B cell (primary cell): ENCODE data around the gene GAP43. TPM values are rescaled to one million over a fixed set of nuclear protein-coding genes. Genes with fewer than 3 reads are reported as not detected.

Experiments
- ATAC-seq: fragments of 200-7000 bp; cut with Tn5 transposase; one replicate; pipeline ENCODE4 v1.10.0; 2021; ENCODE audit warnings: low read depth, mild to moderate bottlenecking, moderate number of reproducible peaks, moderate library complexity
- CTCF ChIA-PET: fragments of 350-600 bp; sonication (Branson Sonifier 250); formaldehyde crosslinking; loops from one replicate; lab custom pipeline; 2021; ENCODE audit warnings: antibody characterized with exemption, inconsistent platforms; lab: Charles Lee
- POLR2A ChIA-PET: fragments of 350-600 bp; sonication (Branson Sonifier 250); formaldehyde crosslinking; loops from one replicate; lab custom pipeline; 2021; ENCODE audit warnings: antibody characterized with exemption; lab: Charles Lee
- DNase-seq: peaks from one replicate; pipeline ENCODE4 v3.0.0; 2013
- H2AFZ ChIP-seq: 2 replicates; pipeline ENCODE4 v1.6.1; 2012; ENCODE audit warnings: mild to moderate bottlenecking, low read depth, low read length; ENCODE audit not compliant: insufficient read depth, poor library complexity, severe bottlenecking
- H3K27ac ChIP-seq, 2 donors: 1 replicate in 1 of 2; 2 replicates in 1 of 2; pipeline ENCODE4 v1.5.1; 2012 to 2013; ENCODE audit warnings: low read length in 2 of 2, mild to moderate bottlenecking in 2 of 2, moderate library complexity in 1 of 2
- H3K27me3 ChIP-seq, 4 experiments: fragments of 200-600 bp in 1 of 4; sonication (generic) in 1 of 4; replicated peaks in 1 of 4; 1 replicate in 2 of 4; 2 replicates in 2 of 4; pipeline versions ENCODE4 v1.6.1 to v1.7.0; 2013 to 2016; ENCODE audit warnings: low read length in 3 of 4, mild to moderate bottlenecking in 2 of 4, mixed read lengths in 1 of 4, moderate library complexity in 1 of 4; ENCODE audit not compliant: insufficient read depth in 4 of 4, control insufficient read depth in 3 of 4; ENCODE audit errors: control extremely low read depth in 1 of 4
- H3K36me3 ChIP-seq, 2 experiments: replicated peaks in 1 of 2; 1 replicate in 1 of 2; 2 replicates in 1 of 2; pipeline versions ENCODE4 v1.6.1 to v1.7.1; 2013; ENCODE audit warnings: low read length in 1 of 2; ENCODE audit not compliant: insufficient read depth in 2 of 2, control insufficient read depth in 1 of 2; ENCODE audit errors: control extremely low read depth in 1 of 2, extremely low read depth in 1 of 2
- H3K4me1 ChIP-seq, 2 donors: fragments of 200-600 bp in 1 of 2; sonication (generic) in 1 of 2; 1 replicate in 1 of 2; 2 replicates in 1 of 2; pipeline versions ENCODE4 v1.5.1 to v1.6.1; 2013 to 2017; ENCODE audit warnings: low read length in 2 of 2; ENCODE audit not compliant: control insufficient read depth in 2 of 2, insufficient read depth in 2 of 2
- H3K4me2 ChIP-seq: replicated peaks from 2 replicates; pipeline ENCODE3; 2012; ENCODE audit warnings: mild to moderate bottlenecking, low read depth, low read length; ENCODE audit not compliant: poor library complexity, severe bottlenecking
- H3K4me3 ChIP-seq, 5 experiments: fragments of 200-600 bp in 1 of 5; sonication (generic) in 1 of 5; 1 replicate in 3 of 5; 2 replicates in 2 of 5; pipeline versions ENCODE4 v1.5.1 to v1.7.0; 2011 to 2016; ENCODE audit warnings: low read length in 4 of 5, mild to moderate bottlenecking in 4 of 5, low read depth in 2 of 5, control low read depth in 1 of 5, moderate library complexity in 1 of 5; ENCODE audit not compliant: insufficient read depth in 1 of 5; ENCODE audit errors: control extremely low read depth in 1 of 5, extremely low read depth in 1 of 5
- H3K79me2 ChIP-seq: fragments of 200-600 bp; sonication (generic); one replicate; pipeline ENCODE4 v1.6.0; 2016; ENCODE audit warnings: low read length; ENCODE audit not compliant: control insufficient read depth, insufficient read depth
- H3K9ac ChIP-seq: fragments of 200-600 bp; sonication (generic); 2 replicates; pipeline ENCODE4 v1.6.1; 2017; ENCODE audit warnings: mild to moderate bottlenecking, low read length, moderate library complexity
- H3K9me3 ChIP-seq, 3 donors: one replicate each; pipeline versions ENCODE4 v1.6.1 to v1.7.1; 2013; ENCODE audit warnings: low read length in 2 of 3; ENCODE audit not compliant: control insufficient read depth in 2 of 3, insufficient read depth in 1 of 3; ENCODE audit errors: control extremely low read depth in 1 of 3
- H4K20me1 ChIP-seq: 2 replicates; pipeline ENCODE4 v1.6.0; 2012; ENCODE audit warnings: mild to moderate bottlenecking, low read length; ENCODE audit not compliant: insufficient read depth, control insufficient read depth, poor library complexity, severe bottlenecking
- H3K27ac Mint-ChIP-seq: one replicate; pipeline ENCODE4 v1.8.0; 2021; ENCODE audit warnings: mixed read lengths
- H3K27me3 Mint-ChIP-seq: one replicate; pipeline ENCODE4 v1.8.0; 2021; ENCODE audit warnings: mixed read lengths
- H3K4me1 Mint-ChIP-seq: one replicate; pipeline ENCODE4 v1.8.0; 2021; ENCODE audit warnings: mixed read lengths
- H3K4me3 Mint-ChIP-seq: one replicate; pipeline ENCODE4 v1.8.0; 2021; ENCODE audit warnings: mixed read lengths
- H3K9me3 Mint-ChIP-seq: one replicate; pipeline ENCODE4 v1.8.0; 2022; ENCODE audit warnings: mixed read lengths; ENCODE audit not compliant: insufficient read depth
- EZH2 ChIP-seq: IDR thresholded peaks from 2 replicates; pipeline ENCODE4 v1.6.1; 2012; ENCODE audit warnings: borderline replicate concordance, low read depth, mild to moderate bottlenecking, moderate library complexity, low read length; ENCODE audit not compliant: insufficient read depth, poor library complexity, severe bottlenecking
- whole genome bisulfite sequencing: methylation state at CpG from one replicate; pipeline ENCODE4 v1.1.5; 2013; ENCODE audit warnings: missing lambda C conversion rate; ENCODE audit not compliant: insufficient coverage; 5-methylcytosine and 5-hydroxymethylcytosine counted together
- intact Hi-C: fragments of 100-400 bp; cut with micrococcal nuclease; formaldehyde crosslinking; loops from one replicate; pipeline ENCODE4 v1.10.0; 2022
- polyA plus RNA-seq: library from polyadenylated mRNA; depleted of rRNA; stranded (reverse); fragments of >200 nt; gene quantifications from 2 replicates; pipeline ENCODE4 v1.2.3, GENCODE V29; 2012
- total RNA-seq, 2 donors: library from RNA; stranded (reverse); fragments of 120-200 nt in 1 of 2; gene quantifications; 1 replicate in 1 of 2; 2 replicates in 1 of 2; pipeline versions ENCODE4 v1.2.3 to v1.2.4, GENCODE V29; 2013 to 2022
- TF ChIP-seq, protein P1 (sequence below): fragments of 200-600 bp; IDR thresholded peaks from one replicate; pipeline ENCODE4 v1.8.0; 2022; ENCODE audit warnings: antibody characterized with exemption, mild to moderate bottlenecking

The GAP43 gene
- total and polyA plus RNA-seq, 2 donors (not counting 1 experiment from before 2014, with no cell fraction given), result 0.04 TPM; not detected in 1

DNA sequence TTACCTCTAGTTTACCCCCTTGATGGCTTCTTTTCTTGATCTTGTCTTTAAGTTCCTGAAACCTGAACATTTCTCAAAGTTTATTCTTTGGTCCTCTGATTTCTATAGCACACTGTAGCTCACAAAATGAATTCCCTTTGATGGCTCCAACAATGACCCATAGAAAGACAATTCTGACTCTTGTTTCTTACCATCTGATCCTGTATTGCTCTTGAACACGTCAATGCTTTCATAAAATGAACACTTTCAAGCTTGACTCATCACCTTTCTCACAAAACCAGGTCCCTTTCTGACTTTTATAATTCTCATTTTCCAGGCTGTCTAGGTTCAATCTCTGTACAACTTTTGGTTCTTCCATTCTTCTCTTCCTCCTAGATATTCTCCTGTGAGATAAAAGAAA is 5.7 kb upstream of the GAP43 start:
- Mint-ChIP-seq H3K9me3 (no peaks in the 10 kb centered on the region), H3K27me3 (peaks cover 4% of the 10 kb centered on the region), H3K4me1 (no peaks in the 10 kb centered on the region), H3K27ac (no peak overlapping the region), H3K4me3 (no peak overlapping the region)
- no peak overlapping the region for H2AFZ ChIP-seq
- ATAC-seq, result no peak
- no peak overlapping the region for H3K9ac ChIP-seq
- H3K4me2 ChIP-seq, result no peak overlapping the region
- intact Hi-C loops, result loop anchor here (1.0 kb wide), 1 partner anchor 12 kb away; no protein-coding TSS in a partner anchor
- no peaks in the 10 kb centered on the region for H3K79me2 ChIP-seq
- 100% methylated on average over 1 of the region's 1 CpG for WGBS
- H3K27me3 ChIP-seq, result no peaks in the 10 kb centered on the region
- H3K4me3 ChIP-seq, result no peak overlapping the region
- H3K27ac ChIP-seq, result no peak overlapping the region
- no peaks in the 10 kb centered on the region for H4K20me1 ChIP-seq
- TF ChIP-seq, protein P1, sequence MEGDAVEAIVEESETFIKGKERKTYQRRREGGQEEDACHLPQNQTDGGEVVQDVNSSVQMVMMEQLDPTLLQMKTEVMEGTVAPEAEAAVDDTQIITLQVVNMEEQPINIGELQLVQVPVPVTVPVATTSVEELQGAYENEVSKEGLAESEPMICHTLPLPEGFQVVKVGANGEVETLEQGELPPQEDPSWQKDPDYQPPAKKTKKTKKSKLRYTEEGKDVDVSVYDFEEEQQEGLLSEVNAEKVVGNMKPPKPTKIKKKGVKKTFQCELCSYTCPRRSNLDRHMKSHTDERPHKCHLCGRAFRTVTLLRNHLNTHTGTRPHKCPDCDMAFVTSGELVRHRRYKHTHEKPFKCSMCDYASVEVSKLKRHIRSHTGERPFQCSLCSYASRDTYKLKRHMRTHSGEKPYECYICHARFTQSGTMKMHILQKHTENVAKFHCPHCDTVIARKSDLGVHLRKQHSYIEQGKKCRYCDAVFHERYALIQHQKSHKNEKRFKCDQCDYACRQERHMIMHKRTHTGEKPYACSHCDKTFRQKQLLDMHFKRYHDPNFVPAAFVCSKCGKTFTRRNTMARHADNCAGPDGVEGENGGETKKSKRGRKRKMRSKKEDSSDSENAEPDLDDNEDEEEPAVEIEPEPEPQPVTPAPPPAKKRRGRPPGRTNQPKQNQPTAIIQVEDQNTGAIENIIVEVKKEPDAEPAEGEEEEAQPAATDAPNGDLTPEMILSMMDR, result no peak
- no peak for TF ChIP-seq EZH2
- no peaks in the 10 kb centered on the region for H3K4me1 ChIP-seq
- POLR2A ChIA-PET, result no interaction called here
- CTCF ChIA-PET, result no interaction called here
- no peaks in the 10 kb centered on the region for H3K36me3 ChIP-seq
- no peak for DNase-seq
- no peaks in the 10 kb centered on the region for H3K9me3 ChIP-seq

DNA sequence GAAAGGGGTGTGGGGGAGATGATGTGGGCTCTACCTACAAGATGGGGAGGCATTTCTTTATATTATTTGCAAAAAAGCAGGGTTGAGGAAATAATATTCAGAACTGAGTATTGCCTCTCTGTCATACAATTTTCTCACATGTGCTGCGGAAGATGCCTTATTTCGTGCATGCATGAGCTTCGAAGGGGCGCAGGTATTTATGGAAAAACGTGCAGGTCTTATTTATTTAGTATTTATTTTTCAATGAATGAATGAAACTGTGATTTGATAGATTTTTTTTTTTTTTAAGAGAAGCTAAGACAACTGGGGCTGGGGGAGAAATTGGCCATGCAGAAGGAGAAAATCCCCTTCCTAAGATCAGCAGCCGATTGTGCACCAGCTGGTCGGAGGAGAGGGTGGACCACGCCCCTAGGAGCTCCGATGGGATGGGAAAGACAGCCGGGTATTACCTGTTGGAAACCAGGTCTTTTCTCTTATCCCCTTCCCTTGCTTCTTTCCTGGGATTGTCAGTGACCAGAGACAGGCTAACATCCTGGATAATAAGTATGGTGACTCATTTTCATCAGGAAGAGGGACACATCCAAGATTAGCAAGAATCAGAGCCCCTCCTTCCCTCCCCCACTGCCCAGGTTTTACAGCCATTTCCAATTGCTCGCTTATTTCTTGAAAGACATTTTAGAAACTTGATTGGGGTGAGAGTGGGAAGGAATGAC is 875 bp downstream of the GAP43 start:
- no peaks in the 10 kb centered on the region for H3K79me2 ChIP-seq
- H3K9ac ChIP-seq, result no peak overlapping the region
- H3K4me2 ChIP-seq, result peak overlapping the region; percentile 56
- WGBS, result 80% methylated on average over 1 of the region's 11 CpGs
- POLR2A ChIA-PET, result no interaction called here
- intact Hi-C loops, result no loop called here
- H3K4me3 ChIP-seq, result no peak overlapping the region
- ATAC-seq (no peak), DNase-seq (no peak)
- peak overlapping the region; percentile 68 for H2AFZ ChIP-seq
- no peaks in the 10 kb centered on the region for H3K9me3 Mint-ChIP-seq
- peaks cover 31% of the 10 kb centered on the region for H3K27me3 Mint-ChIP-seq
- no peaks in the 10 kb centered on the region for H3K9me3 ChIP-seq
- TF ChIP-seq EZH2, result no peak
- TF ChIP-seq, protein P1, result no peak
- H3K4me3 Mint-ChIP-seq, result peak overlapping the region; percentile 38
- no peaks in the 10 kb centered on the region for H3K36me3 ChIP-seq
- CTCF ChIA-PET, result interaction anchor here (0.9 kb wide), 1 partner anchor 160 kb away, joined by 3 read pairs; no protein-coding TSS in a partner anchor
- H4K20me1 ChIP-seq, result no peaks in the 10 kb centered on the region
- H3K27ac ChIP-seq, result no peak overlapping the region
- H3K27me3 ChIP-seq, result peaks cover 2 to 24% (median 18%) of the 10 kb centered on the region in 4 experiments
- H3K4me1 Mint-ChIP-seq, result peaks cover 12% of the 10 kb centered on the region
- H3K27ac Mint-ChIP-seq, result no peak overlapping the region
- peaks cover 13 to 16% of the 10 kb centered on the region in 2 donors for H3K4me1 ChIP-seq
